Panc1 (cell line): Measurements from ENCODE around the gene NFATC4.

Source experiments
- CTCF ChIP-seq: fragments of 450-650 bp; IDR thresholded peaks from 2 replicates; pipeline ENCODE4 v1.5.1; 2017; ENCODE audit warnings: mild to moderate bottlenecking
- POLR2AphosphoS5 ChIP-seq: IDR thresholded peaks from 2 replicates; pipeline ENCODE4 v1.6.1; 2012; ENCODE audit warnings: mild to moderate bottlenecking, low read depth, low read length, moderate library complexity
- REST ChIP-seq, 2 experiments: IDR thresholded peaks; 2 replicates each; pipeline ENCODE4 v1.6.1; 2011 to 2012; ENCODE audit warnings: low read depth in 2 of 2, control low read depth in 1 of 2, low read length in 1 of 2, mild to moderate bottlenecking in 1 of 2, moderate library complexity in 1 of 2; ENCODE audit not compliant: insufficient read depth in 1 of 2
- SIN3A ChIP-seq: IDR thresholded peaks from 2 replicates; pipeline ENCODE4 v1.6.1; 2012; ENCODE audit warnings: low read depth, mild to moderate bottlenecking, low read length, moderate library complexity, borderline replicate concordance; ENCODE audit not compliant: insufficient read depth
- TCF7L2 ChIP-seq: IDR thresholded peaks from 2 replicates; pipeline ENCODE4 v1.6.1; 2011; ENCODE audit warnings: mild to moderate bottlenecking, low read depth, low read length, inconsistent platforms

GRCh38 chr14:24329736-24330135 is 38.2 kb upstream of the NFATC4 start:
- no peak for TF ChIP-seq CTCF
- no peak for TF ChIP-seq SIN3A
- TF ChIP-seq TCF7L2: no peak
- TF ChIP-seq POLR2AphosphoS5: no peak
- no peak for TF ChIP-seq REST (IDR thresholded peaks at IDR 0.05; ENCODE audit: insufficient read depth in 1 of 2, low read depth in 2 of 2, low read length in 1 of 2)
